Lung (tissue), 12 donors: ENCODE results near the gene TFIP11. TPM values are rescaled to one million over a fixed set of nuclear protein-coding genes. Genes with fewer than 3 reads are reported as not detected.
A peak's percentile ranks its signal among the peaks of the same experiment; 100 is the strongest.

Source experiments
- ATAC-seq: fragments of 200-7000 bp; cut with Tn5 transposase; one replicate; pipeline ENCODE4 v1.9.1; 2020; ENCODE audit warnings: moderate number of reproducible peaks; ENCODE audit not compliant: insufficient read depth, low FRiP score
- DNase-seq, 3 donors: peaks; one replicate each; pipeline ENCODE4 v3.0.0-alpha.2; 2013 to 2017
- H3K27ac ChIP-seq, 2 donors: one replicate each; pipeline ENCODE4 v1.5.1; 2013; ENCODE audit warnings: mild to moderate bottlenecking in 2 of 2, moderate library complexity in 2 of 2, control low read depth in 1 of 2, inconsistent platforms in 1 of 2, low read depth in 1 of 2, low read length in 1 of 2
- H3K27me3 ChIP-seq, 3 donors: one replicate each; pipeline ENCODE4 v1.5.1; 2013; ENCODE audit warnings: low read length in 2 of 3; ENCODE audit not compliant: control insufficient read depth in 3 of 3, insufficient read depth in 3 of 3
- H3K36me3 ChIP-seq, 4 donors: one replicate each; pipeline ENCODE4 v1.5.1; 2013; ENCODE audit warnings: low read length in 4 of 4, mild to moderate bottlenecking in 1 of 4, moderate library complexity in 1 of 4; ENCODE audit not compliant: control insufficient read depth in 4 of 4, insufficient read depth in 4 of 4
- H3K4me1 ChIP-seq, 5 donors: one replicate each; pipeline ENCODE4 v1.5.1; 2013; ENCODE audit warnings: low read length in 5 of 5, mild to moderate bottlenecking in 2 of 5, moderate library complexity in 1 of 5; ENCODE audit not compliant: control insufficient read depth in 5 of 5, insufficient read depth in 5 of 5
- H3K4me3 ChIP-seq: one replicate; pipeline ENCODE4 v1.5.1; 2013; ENCODE audit warnings: mild to moderate bottlenecking, control low read depth, moderate library complexity
- H3K9ac ChIP-seq, 2 donors: one replicate each; pipeline ENCODE4 v1.5.1; 2013; ENCODE audit warnings: low read length in 2 of 2, control low read depth in 1 of 2; ENCODE audit not compliant: insufficient read depth in 1 of 2
- H3K9me3 ChIP-seq, 4 donors: one replicate each; pipeline ENCODE4 v1.5.1; 2013; ENCODE audit warnings: low read length in 3 of 4, mild to moderate bottlenecking in 1 of 4, moderate library complexity in 1 of 4; ENCODE audit not compliant: control insufficient read depth in 4 of 4, insufficient read depth in 3 of 4
- CTCF ChIP-seq: IDR thresholded peaks from 2 replicates; pipeline ENCODE4 v1.5.1; 2012; ENCODE audit warnings: mild to moderate bottlenecking; ENCODE audit errors: control extremely low read depth, extremely low read depth
- WGBS, 2 donors: extraction: QIAGEN DNeasy Blood & Tissue Kit; methylation state at CpG; one replicate each; pipeline ENCODE4 v1.1.7; 2013; 5-methylcytosine and 5-hydroxymethylcytosine counted together
- polyA plus RNA-seq, 2 donors: library from polyadenylated mRNA; stranded (reverse); fragments of 200-250 nt; gene quantifications; one replicate each; pipeline ENCODE4 v1.2.1, GENCODE V29; 2013
- total RNA-seq, 2 donors: library from RNA; depleted of rRNA in 1 of 2; stranded (reverse); fragments of >200 nt in 1 of 2; gene quantifications; one replicate each; pipeline ENCODE4 v1.2.1, GENCODE V29; 2014 to 2021
- donor health status: control.
- donor health status: control.
- donor health status: Bipolar disorder and iron deficiency.
- donor health status: healthy.
- donor health status: DM: yes; HTN: yes; CAD: no.

Gene TFIP11
- total and polyA plus RNA-seq, 4 donors: 18.4 to 37.2 (median 24.5) TPM

GRCh38 chr22:26545827-26546226 lies 33.6 kb upstream of the TFIP11 start:
- Histone ChIP-seq H3K4me1 (peaks cover 4 to 9% (median 8%) of the 10 kb centered on the region in 5 donors), H3K9ac (no peak overlapping the region), H3K27me3 (no peaks in the 10 kb centered on the region), H3K27ac (no peak overlapping the region), H3K4me3 (no peak overlapping the region), H3K36me3 (peaks cover under 1 to 22% (median 4%) of the 10 kb centered on the region in 4 donors), H3K9me3 (no peaks in the 10 kb centered on the region)
- 74 to 87% methylated on average over 4 to 5 of the region's 5 CpGs for WGBS, 2 donors
- no peak for TF ChIP-seq CTCF
- DNase-seq (no peak), ATAC-seq (no peak)

- no peak for DNase-seq
- H3K27ac ChIP-seq: no peak overlapping the region
- no peak for TF ChIP-seq CTCF
- no peak for ATAC-seq
- no peak overlapping the region for H3K4me3 ChIP-seq
- H3K9me3 ChIP-seq: no peaks in the 10 kb centered on the region
- H3K36me3 ChIP-seq: peaks cover 4 to 26% (median 7%) of the 10 kb centered on the region in 4 donors
- no peak overlapping the region for H3K9ac ChIP-seq
- WGBS, 2 donors: 48 to 81% methylated on average over 2 of the region's 2 CpGs
- peaks cover 0 to 8% (median 4%) of the 10 kb centered on the region in 5 donors for H3K4me1 ChIP-seq
- H3K27me3 ChIP-seq: no peaks in the 10 kb centered on the region
These were observed 33.1 kb upstream of the TFIP11 start for GRCh38 chr22:26545385-26545784.

GRCh38 chr22:26544489-26544888 lies 32.2 kb upstream of the TFIP11 start:
- Histone ChIP-seq H3K36me3 (peaks cover 6 to 29% (median 10%) of the 10 kb centered on the region in 4 donors), H3K27me3 (no peaks in the 10 kb centered on the region), H3K4me1 (peaks cover 0 to 6% (median 0%) of the 10 kb centered on the region in 5 donors), H3K27ac (peak overlapping the region in 1 of 2 donors; percentile 45), H3K9ac (no peak overlapping the region), H3K9me3 (no peaks in the 10 kb centered on the region), H3K4me3 (no peak overlapping the region)
- 92 to 96% methylated on average over 1 of the region's 1 CpG for WGBS, 2 donors
- DNase-seq: no peak
- no peak for TF ChIP-seq CTCF
- no peak for ATAC-seq

GRCh38 chr22:26542831-26543230 lies 30.6 kb upstream of the TFIP11 start:
- H3K9me3 ChIP-seq: no peaks in the 10 kb centered on the region
- DNase-seq (no peak), ATAC-seq (peak; percentile 9)
- H3K9ac ChIP-seq: no peak overlapping the region
- WGBS, 2 donors: 24 to 51% methylated on average over 3 of the region's 3 CpGs
- H3K27ac ChIP-seq: peak overlapping the region in 1 of 2 donors; percentile 64
- H3K27me3 ChIP-seq: no peaks in the 10 kb centered on the region
- H3K36me3 ChIP-seq: peaks cover 6 to 29% (median 13%) of the 10 kb centered on the region in 4 donors
- H3K4me1 ChIP-seq: peaks cover 0 to 5% (median 0%) of the 10 kb centered on the region in 5 donors
- TF ChIP-seq CTCF: no peak
- no peak overlapping the region for H3K4me3 ChIP-seq
